Smooth muscle cell of the pulmonary artery (primary cell): ENCODE measurements around the gene RS1. TPM values are rescaled to one million over a fixed set of nuclear protein-coding genes. Genes with fewer than 3 reads are reported as not detected.

ENCODE experiments used
- total RNA-seq: library from RNA; depleted of rRNA; stranded (reverse); fragments of >200 nt; gene quantifications from 2 replicates; pipeline ENCODE4 v1.2.3, GENCODE V29; 2014

Gene RS1
- total RNA-seq, result not detected in 2 replicates

GRCh38 chrX:18672008-18672407 lies at the start of gene RS1:
RS1 (minus strand) TSS chrX:18672108; CDS start chrX:18672068, 40 bp downstream.

GRCh38 chrX:18707426-18708049 lies 35.6 kb upstream of the RS1 start, which contains the start of gene PPEF1:
PPEF1 (plus strand) TSS chrX:18707645; CDS start chrX:18707781, 136 bp downstream.

Other genes starting within 250 kb of the RS1 start
- 2.4 and 5.0 TPM in 2 replicates for gene CDKL5, start 246.5 kb downstream of the RS1 start, total RNA-seq
- gene PPEF1, start 35.5 kb upstream of the RS1 start, total RNA-seq, result 0.03 and 0.26 TPM in 2 replicates